SK-N-DZ (cell line): ENCODE data around the gene CRACR2A.

ENCODE experiments used
- DNase-seq: peaks from one replicate; pipeline ENCODE4 v3.0.0-alpha.2; 2015; ENCODE audit warnings: low spot score

Gene CRACR2A

DNA sequence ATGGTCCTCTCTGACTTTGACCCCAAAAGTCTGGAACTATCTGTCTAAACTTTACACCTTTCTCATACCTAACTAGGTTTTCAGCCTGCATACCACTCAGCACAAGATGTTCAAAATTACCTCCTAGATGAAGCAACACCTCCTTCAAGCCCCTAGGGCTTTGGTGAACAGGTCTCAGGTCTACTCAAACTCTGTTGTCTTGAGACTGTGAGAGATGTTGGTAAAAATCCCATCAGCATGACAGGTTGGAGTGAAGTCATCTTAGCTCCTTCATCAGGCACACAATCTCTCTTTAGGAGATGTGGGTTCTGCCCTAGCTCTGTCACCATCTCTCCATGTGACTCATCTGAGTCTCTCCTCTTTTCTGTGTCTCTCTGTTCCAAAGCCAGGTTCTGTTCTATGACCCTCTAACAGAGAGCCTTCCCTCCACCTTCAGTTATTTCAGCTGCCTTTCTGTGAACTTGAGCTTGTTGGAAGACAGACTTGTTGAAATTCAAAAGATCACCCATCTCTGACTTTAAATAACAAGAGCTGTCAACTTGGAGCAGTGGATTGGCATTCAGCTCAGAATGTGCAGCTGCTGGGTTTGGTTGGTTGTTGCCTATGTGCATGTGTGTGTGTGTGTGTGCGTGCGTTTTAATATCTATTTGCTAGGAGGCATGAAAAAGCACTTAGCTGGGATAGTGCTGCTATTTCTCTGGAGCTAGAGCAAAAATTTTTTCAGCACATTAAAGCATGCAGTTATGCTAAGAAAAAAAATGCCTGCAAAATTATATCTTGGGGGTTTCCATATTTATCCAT is 130.7 kb downstream of the CRACR2A start:
- DNase-seq, result no peak

GRCh38 chr12:3620856-3621255 is 132.1 kb downstream of the CRACR2A start:
- DNase-seq, result no peak

DNA sequence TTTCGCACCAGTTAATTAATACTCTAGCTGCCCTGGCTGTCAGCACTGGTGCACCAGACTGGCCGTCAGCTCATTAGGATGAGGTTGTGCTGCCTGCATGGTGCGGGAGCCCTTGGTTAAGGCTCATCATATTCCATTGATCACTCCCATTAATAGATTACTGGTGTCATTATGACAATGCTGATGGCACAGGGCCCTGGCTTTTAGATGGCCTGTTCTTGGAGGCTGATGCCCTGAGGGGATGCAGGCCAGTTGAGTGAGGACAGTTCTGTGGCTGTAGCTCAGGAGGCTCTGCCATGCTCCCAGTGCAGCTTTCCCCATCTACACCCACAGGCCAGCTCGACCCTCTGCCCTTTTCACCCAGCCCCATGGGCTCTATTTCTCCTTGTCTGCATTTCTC is 135.3 kb downstream of the CRACR2A start:
- DNase-seq, result no peak

- no peak for DNase-seq
Observed at GRCh38 chr12:3615862-3616261, 137.0 kb downstream of the CRACR2A start.

DNA sequence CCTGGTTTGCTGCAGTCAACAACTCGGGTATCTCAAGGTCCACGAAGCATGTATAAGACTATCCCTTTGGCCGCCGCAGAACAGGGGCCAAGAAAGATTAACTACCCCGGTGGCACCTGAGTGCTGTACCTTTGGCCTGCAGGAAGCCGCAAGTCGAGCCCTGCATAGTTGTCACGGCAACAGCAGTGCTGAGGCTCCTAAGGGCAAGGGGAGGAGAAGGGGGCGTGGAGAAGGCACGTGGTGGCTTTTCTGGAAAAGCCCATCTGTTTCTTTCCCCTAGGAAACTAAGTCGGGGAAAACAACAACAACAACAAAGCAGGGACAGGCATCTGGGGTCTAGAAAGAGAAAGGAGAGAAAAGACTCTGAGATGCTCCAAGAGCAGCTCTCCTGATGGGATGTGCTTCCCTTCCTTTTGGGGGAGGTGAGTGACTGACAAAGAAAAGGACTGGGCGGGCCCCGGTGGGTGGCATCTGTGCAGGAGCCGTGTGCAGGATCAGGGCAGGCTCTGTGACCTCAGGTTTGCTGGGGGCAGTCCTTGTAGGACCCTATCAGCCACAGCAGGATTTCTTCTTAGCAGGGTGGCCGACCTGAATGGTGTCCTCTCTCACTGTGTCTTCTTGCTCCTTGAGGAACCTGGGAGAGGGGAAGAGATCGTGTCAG is 138.0 kb downstream of the CRACR2A start:
- DNase-seq, result no peak

DNA sequence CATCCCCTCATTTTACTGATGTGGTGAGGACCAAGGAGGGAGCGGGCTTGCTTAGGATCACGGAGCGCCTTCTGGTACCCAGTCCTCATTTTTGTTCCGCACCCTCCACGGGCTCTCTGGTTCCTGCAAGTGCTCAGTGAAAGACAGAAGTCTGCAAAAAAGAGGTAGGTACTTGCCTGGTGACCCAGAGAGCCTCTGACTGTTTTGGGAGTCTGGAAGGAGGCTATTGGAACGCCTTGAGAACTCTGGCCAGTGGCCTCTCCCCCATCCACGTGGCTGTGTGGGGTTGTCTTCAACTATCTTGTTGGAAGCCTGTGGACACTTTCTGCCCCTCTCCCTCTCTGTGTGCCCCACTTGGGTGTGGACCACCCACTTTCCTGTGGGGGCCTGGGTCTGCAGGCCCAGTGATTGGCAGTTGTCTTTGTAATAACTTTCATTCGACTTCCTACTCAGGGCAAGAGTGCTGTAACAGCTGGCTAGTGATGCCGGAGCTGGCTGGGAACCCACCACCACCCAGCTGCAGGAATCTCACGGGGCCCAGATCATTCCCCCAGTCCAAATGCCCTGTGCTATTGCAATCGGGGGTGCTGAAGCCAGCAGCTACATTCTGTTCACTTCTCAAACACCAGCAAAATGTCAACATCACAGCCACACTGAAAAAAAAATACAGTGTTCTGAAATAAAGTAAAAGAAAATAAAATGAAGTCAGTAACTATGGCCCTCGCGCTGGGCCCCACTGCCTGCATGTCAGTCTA is 139.1 kb downstream of the CRACR2A start:
- no peak for DNase-seq

GRCh38 chr12:3611860-3612703 is 140.8 kb downstream of the CRACR2A start:
- no peak for DNase-seq

DNA sequence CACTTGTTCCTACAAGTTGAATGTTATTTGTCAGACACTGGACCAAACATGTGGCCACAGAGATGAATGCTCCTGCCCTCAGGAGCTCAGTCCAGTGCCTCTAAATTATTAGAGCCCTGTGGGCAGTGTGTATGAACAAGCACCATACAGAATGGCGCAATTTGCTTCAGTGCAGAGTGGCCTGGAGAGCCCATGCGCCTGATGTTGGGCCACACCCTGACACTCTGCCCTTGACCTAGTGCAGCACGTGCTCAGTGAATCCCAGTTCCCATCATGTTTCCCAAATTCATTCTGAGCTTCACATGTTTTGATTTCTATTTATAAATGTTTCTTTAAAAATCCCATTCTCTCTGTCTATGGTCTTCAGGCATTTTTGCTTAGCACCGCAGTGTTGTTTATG is 145.1 kb downstream of the CRACR2A start:
- DNase-seq, result no peak

GRCh38 chr12:3607039-3607720 is 145.7 kb downstream of the CRACR2A start:
- DNase-seq, result no peak

- no peak for DNase-seq
Observed at GRCh38 chr12:3606128-3606527, 146.8 kb downstream of the CRACR2A start.

GRCh38 chr12:3605692-3606091 is 147.2 kb downstream of the CRACR2A start:
- no peak for DNase-seq

GRCh38 chr12:3604748-3605586 is 147.9 kb downstream of the CRACR2A start:
- DNase-seq, result no peak

- DNase-seq, result no peak
Observed at GRCh38 chr12:3604286-3604685, 148.6 kb downstream of the CRACR2A start.

DNA sequence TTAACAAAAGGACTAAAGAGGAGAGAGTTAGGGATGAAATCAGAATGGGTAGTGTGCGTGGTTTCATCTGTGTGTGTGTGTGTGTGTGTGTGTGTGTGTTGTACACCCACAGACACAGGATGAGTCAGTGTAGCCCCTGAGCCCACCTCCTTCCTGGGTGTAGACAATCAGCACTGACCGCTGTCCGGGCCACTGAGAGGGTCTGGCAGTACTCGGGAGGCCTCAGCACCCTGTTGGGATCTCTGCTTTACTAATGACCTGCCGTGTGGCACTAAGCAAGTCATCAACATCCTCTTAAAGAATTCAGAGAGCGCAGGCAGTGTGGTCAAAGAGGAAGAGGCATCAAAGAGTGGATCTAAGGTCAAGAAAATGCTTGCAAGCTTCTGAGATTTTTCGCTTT is 149.3 kb downstream of the CRACR2A start:
- no peak for DNase-seq

DNA sequence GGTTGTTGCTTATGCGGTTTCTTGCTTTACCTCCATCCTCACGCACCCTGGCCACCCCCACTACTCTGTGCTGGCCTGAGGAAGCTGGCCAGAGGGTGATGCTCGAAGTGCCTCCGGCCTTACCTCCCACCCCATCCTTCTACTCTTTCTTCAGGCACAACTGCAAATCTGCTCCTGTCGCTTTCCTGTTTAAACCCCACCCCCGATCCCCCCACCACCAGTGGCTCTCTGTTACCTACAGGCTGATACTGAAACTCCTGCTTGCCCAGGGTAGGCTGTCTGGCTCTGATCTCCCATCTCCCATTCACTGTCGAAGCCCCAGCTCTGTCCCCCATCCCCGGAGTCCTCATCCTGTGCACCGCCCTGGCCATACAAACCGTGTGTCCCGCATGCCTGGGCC is 150.4 kb downstream of the CRACR2A start:
- no peak for DNase-seq

DNA sequence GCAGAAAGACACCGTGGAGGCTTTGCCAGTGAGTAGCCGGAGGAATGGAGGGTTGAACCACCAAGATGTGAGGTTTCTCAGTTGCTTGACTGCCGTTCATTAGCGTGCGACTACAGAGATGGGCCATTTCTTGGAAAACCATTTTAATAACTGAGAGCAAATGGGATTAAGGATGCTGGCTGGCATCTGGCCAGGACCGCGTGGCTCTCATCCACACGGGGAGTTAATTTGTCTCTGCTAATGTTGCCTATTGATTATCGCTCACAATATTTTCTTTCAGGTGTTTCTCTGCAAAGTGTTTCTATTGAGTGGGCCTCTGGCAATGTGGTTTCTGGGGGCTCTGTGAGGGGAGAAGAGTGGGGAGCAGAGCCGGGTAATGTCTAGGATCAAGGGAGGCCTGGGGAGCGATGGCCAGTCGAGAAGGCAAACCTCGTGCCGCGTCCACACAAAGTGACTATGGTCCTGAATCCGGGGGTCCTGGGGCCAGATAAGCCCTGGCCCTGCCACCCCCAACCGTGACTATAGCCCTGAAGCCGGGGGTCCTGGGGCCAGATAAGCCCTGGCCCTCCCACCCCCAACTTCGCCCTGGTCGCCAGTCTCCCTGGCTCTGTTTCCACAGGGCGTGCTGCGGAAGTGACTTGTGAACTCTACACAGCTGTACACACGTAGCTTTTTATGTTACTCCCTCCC is 151.3 kb downstream of the CRACR2A start:
- no peak for DNase-seq

- no peak for DNase-seq
Observed at GRCh38 chr12:3600951-3601350, 152.0 kb downstream of the CRACR2A start.

GRCh38 chr12:3600039-3600720 is 152.7 kb downstream of the CRACR2A start:
- DNase-seq, result no peak
